Astrocyte (in vitro differentiated cells and primary cell): ENCODE results near the gene PIM3. TPM values are rescaled to one million over a fixed set of nuclear protein-coding genes. Genes with fewer than 3 reads are reported as not detected.

Experiments used
- DNase-seq: peaks from one replicate; pipeline ENCODE4 v3.0.0-alpha.2; 2010; ENCODE audit warnings: low read depth
- FAIRE-seq: peaks from 2 replicates; lab custom pipeline; 2011; peaks lifted over from hg19 to GRCh38; lab: Jason Lieb, UNC
- H2AFZ ChIP-seq: 2 replicates; pipeline ENCODE4 v1.6.0; 2012; ENCODE audit warnings: low read depth, low read length, inconsistent platforms
- H3K27ac ChIP-seq: 2 replicates; pipeline ENCODE4 v1.5.1; 2011; ENCODE audit warnings: low read depth, low read length, inconsistent platforms
- H3K27me3 ChIP-seq: 2 replicates; pipeline ENCODE4 v1.6.0; 2011; ENCODE audit warnings: low read length, inconsistent platforms; ENCODE audit not compliant: insufficient read depth
- H3K36me3 ChIP-seq: 2 replicates; pipeline ENCODE4 v1.5.1; 2011; ENCODE audit warnings: low read length, inconsistent platforms; ENCODE audit not compliant: insufficient read depth
- H3K4me1 ChIP-seq: 2 replicates; pipeline ENCODE4 v1.5.1; 2011; ENCODE audit warnings: low read length, inconsistent platforms; ENCODE audit not compliant: insufficient read depth
- H3K4me2 ChIP-seq: 2 replicates; pipeline ENCODE4 v1.6.0; 2012; ENCODE audit warnings: low read length, inconsistent platforms
- H3K4me3 ChIP-seq: 2 replicates; pipeline ENCODE4 v1.5.1; 2011; ENCODE audit warnings: low read depth, mild to moderate bottlenecking, low read length, inconsistent platforms; ENCODE audit not compliant: insufficient read depth
- H3K79me2 ChIP-seq: 2 replicates; pipeline ENCODE4 v1.6.0; 2012; ENCODE audit warnings: mild to moderate bottlenecking, low read length, inconsistent platforms; ENCODE audit not compliant: insufficient read depth
- H3K9ac ChIP-seq: 2 replicates; pipeline ENCODE4 v1.6.0; 2012; ENCODE audit warnings: mild to moderate bottlenecking, low read length, inconsistent platforms
- H3K9me3 ChIP-seq: 2 replicates; pipeline ENCODE4 v1.5.1; 2012; ENCODE audit warnings: low read depth, mild to moderate bottlenecking, low read length, inconsistent platforms; ENCODE audit not compliant: insufficient read depth
- H4K20me1 ChIP-seq: 2 replicates; pipeline ENCODE4 v1.6.0; 2012; ENCODE audit warnings: low read length, inconsistent platforms; ENCODE audit not compliant: insufficient read depth
- H3K27ac Mint-ChIP-seq: one replicate; pipeline ENCODE4 v1.8.0; 2021; ENCODE audit warnings: mild to moderate bottlenecking, mixed read lengths; ENCODE audit not compliant: unreplicated experiment
- H3K27me3 Mint-ChIP-seq: one replicate; pipeline ENCODE4 v1.8.0; 2021; ENCODE audit warnings: low read depth, mixed read lengths; ENCODE audit not compliant: unreplicated experiment
- H3K36me3 Mint-ChIP-seq: one replicate; pipeline ENCODE4 v1.8.0; 2021; ENCODE audit warnings: low read depth, mixed read lengths; ENCODE audit not compliant: unreplicated experiment
- H3K4me1 Mint-ChIP-seq: one replicate; pipeline ENCODE4 v1.8.0; 2021; ENCODE audit warnings: low read depth, mixed read lengths; ENCODE audit not compliant: unreplicated experiment
- H3K4me3 Mint-ChIP-seq: one replicate; pipeline ENCODE4 v1.8.0; 2021; ENCODE audit warnings: mild to moderate bottlenecking, moderate library complexity, mixed read lengths; ENCODE audit not compliant: unreplicated experiment
- H3K9me3 Mint-ChIP-seq: one replicate; pipeline ENCODE4 v1.8.0; 2021; ENCODE audit warnings: mild to moderate bottlenecking, mixed read lengths; ENCODE audit not compliant: unreplicated experiment
- CTCF ChIP-seq: IDR thresholded peaks from 2 replicates; pipeline ENCODE4 v1.5.1; 2011; ENCODE audit warnings: low read depth, mild to moderate bottlenecking, inconsistent platforms, low read length, moderate library complexity; ENCODE audit not compliant: insufficient read depth
- EZH2 ChIP-seq: IDR thresholded peaks from 2 replicates; pipeline ENCODE4 v1.6.1; 2012; ENCODE audit warnings: mild to moderate bottlenecking, low read length, inconsistent platforms; ENCODE audit not compliant: insufficient read depth
- total RNA-seq: library from RNA; stranded (reverse); gene quantifications from 2 replicates; pipeline ENCODE4 v1.2.1, GENCODE V29; 2021

The PIM3 gene
- total RNA-seq, 1 donor from 2014 or later, result 15.5 TPM

GRCh38 chr22:49958366-49958921 lies 2.1 kb upstream of the PIM3 start:
- Histone ChIP-seq H3K9me3 (no peaks in the 10 kb centered on the region), H3K36me3 (peaks cover 2% of the 10 kb centered on the region), H3K27ac (no peak overlapping the region), H4K20me1 (peaks cover 15% of the 10 kb centered on the region), H3K4me2 (no peak overlapping the region), H3K4me3 (no peak overlapping the region), H3K27me3 (no peaks in the 10 kb centered on the region), H2AFZ (no peak overlapping the region), H3K79me2 (peaks cover 24% of the 10 kb centered on the region), H3K9ac (no peak overlapping the region), H3K4me1 (peaks cover 24% of the 10 kb centered on the region)
- DNase-seq (no peak), FAIRE-seq (no peak)
- Mint-ChIP-seq H3K27ac (no peak overlapping the region), H3K9me3 (no peaks in the 10 kb centered on the region), H3K4me1 (no peaks in the 10 kb centered on the region), H3K27me3 (peaks cover 6% of the 10 kb centered on the region), H3K4me3 (peak overlapping the region; percentile 20), H3K36me3 (no peaks in the 10 kb centered on the region)
- no peak for TF ChIP-seq EZH2
- TF ChIP-seq CTCF, result no peak

GRCh38 chr22:49958931-49959781 lies 1.4 kb upstream of the PIM3 start:
- Histone ChIP-seq H3K36me3 (peaks cover 2% of the 10 kb centered on the region), H2AFZ (no peak overlapping the region), H3K4me3 (peak overlapping the region; percentile 75), H4K20me1 (peaks cover 22% of the 10 kb centered on the region), H3K79me2 (peaks cover 31% of the 10 kb centered on the region), H3K9me3 (no peaks in the 10 kb centered on the region), H3K27ac (no peak overlapping the region), H3K4me2 (peak overlapping the region; percentile 85), H3K4me1 (peaks cover 31% of the 10 kb centered on the region), H3K9ac (peak overlapping the region; percentile 87), H3K27me3 (no peaks in the 10 kb centered on the region)
- H3K4me1 Mint-ChIP-seq, result peaks cover 3% of the 10 kb centered on the region
- peaks cover 6% of the 10 kb centered on the region for H3K27me3 Mint-ChIP-seq
- TF ChIP-seq EZH2 (no peak), CTCF (no peak)
- H3K4me3 Mint-ChIP-seq, result peak overlapping the region; percentile 78
- DNase-seq (no peak), FAIRE-seq (no peak)
- H3K27ac Mint-ChIP-seq, result no peak overlapping the region
- no peaks in the 10 kb centered on the region for H3K9me3 Mint-ChIP-seq
- H3K36me3 Mint-ChIP-seq, result peaks cover 2% of the 10 kb centered on the region

- H3K9me3 ChIP-seq, result no peaks in the 10 kb centered on the region
- no peaks in the 10 kb centered on the region for H3K27me3 ChIP-seq
- Mint-ChIP-seq H3K27ac (no peak overlapping the region), H3K4me3 (peak overlapping the region; percentile 78), H3K36me3 (peaks cover 4% of the 10 kb centered on the region), H3K27me3 (peaks cover 6% of the 10 kb centered on the region), H3K4me1 (peaks cover 3% of the 10 kb centered on the region), H3K9me3 (no peaks in the 10 kb centered on the region)
- FAIRE-seq (no peak), DNase-seq (no peak)
- H3K27ac ChIP-seq, result peak overlapping the region; percentile 49
- H4K20me1 ChIP-seq, result peaks cover 28% of the 10 kb centered on the region
- peaks cover 37% of the 10 kb centered on the region for H3K79me2 ChIP-seq
- H2AFZ ChIP-seq, result peak overlapping the region; percentile 93
- no peak for TF ChIP-seq CTCF
- TF ChIP-seq EZH2, result no peak
- peaks cover 31% of the 10 kb centered on the region for H3K4me1 ChIP-seq
- peak overlapping the region; percentile 75 for H3K4me3 ChIP-seq
- H3K4me2 ChIP-seq, result peak overlapping the region; percentile 85
- peaks cover 2% of the 10 kb centered on the region for H3K36me3 ChIP-seq
- H3K9ac ChIP-seq, result peak overlapping the region; percentile 87
Measured at GRCh38 chr22:49959782-49960158, 802 bp upstream of the PIM3 start.
